H1 (cell line): Measurements from ENCODE around the gene KANTR. TPM values are rescaled to one million over a fixed set of nuclear protein-coding genes. Genes with fewer than 3 reads are reported as not detected.

Experiments used
- CTCF ChIA-PET: fragments of 300-600 bp; sonication (Branson Sonifier 250); formaldehyde crosslinking; loops from one replicate; lab custom pipeline; 2021; ENCODE audit not compliant: partially characterized antibody; lab: Charles Lee
- POLR2A ChIA-PET: fragments of 300-600 bp; sonication (Branson Sonifier 250); formaldehyde crosslinking; loops from one replicate; lab custom pipeline; 2021; ENCODE audit warnings: inconsistent platforms; ENCODE audit not compliant: partially characterized antibody; lab: Charles Lee
- DNase-seq, 2 experiments: peaks; one replicate each; pipeline versions ENCODE4 v3.0.0 to v3.0.0-alpha.2; 2010 to 2022; ENCODE audit warnings: low spot score in 2 of 2, low read depth in 1 of 2, mixed read lengths in 1 of 2
- FAIRE-seq: peaks from 2 replicates; lab custom pipeline; 2011; peaks lifted over from hg19 to GRCh38; lab: Jason Lieb, UNC
- H2AFZ ChIP-seq: 2 replicates; pipeline ENCODE4 v1.8.1; 2012; ENCODE audit warnings: low read length, inconsistent platforms
- H2AK5ac ChIP-seq: 2 replicates; pipeline ENCODE4 v1.6.1; 2013; ENCODE audit warnings: low read depth, low read length
- H2BK120ac ChIP-seq: replicated peaks from 2 replicates; pipeline ENCODE3; 2013; ENCODE audit warnings: low read depth, low read length, inconsistent platforms
- H2BK12ac ChIP-seq: 2 replicates; pipeline ENCODE4 v1.6.1; 2013; ENCODE audit warnings: low read depth, low read length
- H2BK15ac ChIP-seq: 2 replicates; pipeline ENCODE4 v1.6.1; 2013; ENCODE audit warnings: low read length
- H2BK20ac ChIP-seq: 2 replicates; pipeline ENCODE4 v1.6.1; 2013; ENCODE audit warnings: low read length
- H2BK5ac ChIP-seq: 2 replicates; pipeline ENCODE4 v1.6.1; 2013; ENCODE audit warnings: low read depth, low read length
- H3K14ac ChIP-seq: 2 replicates; pipeline ENCODE4 v1.6.1; 2013; ENCODE audit warnings: inconsistent platforms; ENCODE audit not compliant: insufficient read length
- H3K18ac ChIP-seq: 2 replicates; pipeline ENCODE4 v1.6.1; 2013; ENCODE audit warnings: low read length; ENCODE audit errors: extremely low read depth
- H3K23ac ChIP-seq: 2 replicates; pipeline ENCODE4 v1.6.1; 2013; ENCODE audit warnings: inconsistent platforms; ENCODE audit not compliant: insufficient read length
- H3K23me2 ChIP-seq: 2 replicates; pipeline ENCODE4 v1.6.1; 2013; ENCODE audit warnings: low read depth, low read length
- H3K27ac ChIP-seq: 2 replicates; pipeline ENCODE4 v1.6.1; 2011; ENCODE audit warnings: low read depth, low read length, inconsistent platforms
- H3K27me3 ChIP-seq, 4 experiments: replicated peaks in 1 of 4; 1 replicate in 1 of 4; 2 replicates in 3 of 4; pipeline versions ENCODE4 v1.6.1 to v1.8.1; 2011 to 2013; ENCODE audit warnings: low read length in 3 of 4, mild to moderate bottlenecking in 3 of 4, inconsistent platforms in 2 of 4, mixed read lengths in 2 of 4, moderate library complexity in 1 of 4; ENCODE audit not compliant: control insufficient read depth in 3 of 4, insufficient read depth in 3 of 4; ENCODE audit errors: extremely low read depth in 1 of 4
- H3K36me3 ChIP-seq, 4 experiments: 2 replicates each; pipeline versions ENCODE4 v1.6.1 to v1.8.1; 2011 to 2013; ENCODE audit warnings: mild to moderate bottlenecking in 4 of 4, low read length in 3 of 4, moderate library complexity in 2 of 4, control low read depth in 1 of 4, inconsistent platforms in 1 of 4; ENCODE audit not compliant: insufficient read depth in 4 of 4, control insufficient read depth in 2 of 4
- H3K4ac ChIP-seq: replicated peaks from 2 replicates; pipeline ENCODE3; 2013; ENCODE audit warnings: low read length, low read depth, mixed read lengths, inconsistent platforms; ENCODE audit not compliant: insufficient read length
- H3K4me1 ChIP-seq, 4 experiments: replicated peaks in 1 of 4; 1 replicate in 1 of 4; 2 replicates in 3 of 4; pipeline versions ENCODE4 v1.6.1 to v1.8.1; 2011 to 2013; ENCODE audit warnings: low read length in 3 of 4, inconsistent platforms in 2 of 4, mixed read lengths in 1 of 4; ENCODE audit not compliant: insufficient read depth in 4 of 4, control insufficient read depth in 3 of 4
- H3K4me2 ChIP-seq, 2 experiments: 2 replicates each; pipeline versions ENCODE4 v1.6.1 to v1.8.1; 2011 to 2013; ENCODE audit warnings: low read depth in 2 of 2, low read length in 2 of 2, control low read depth in 1 of 2, inconsistent platforms in 1 of 2, mild to moderate bottlenecking in 1 of 2; ENCODE audit not compliant: insufficient read depth in 1 of 2
- H3K4me3 ChIP-seq, 4 experiments: fragments of 200-600, 300-600 bp in 1 of 4; sonication (generic), shearing (Covaris generic), sonication (Bioruptor Twin) in 1 of 4; 2 replicates each; pipeline versions ENCODE4 v1.5.1 to v1.8.1; 2011 to 2016; ENCODE audit warnings: low read length in 4 of 4, low read depth in 3 of 4, control low read depth in 2 of 4, inconsistent platforms in 2 of 4, mild to moderate bottlenecking in 2 of 4, mixed read lengths in 1 of 4, moderate library complexity in 1 of 4; ENCODE audit not compliant: insufficient read depth in 2 of 4; ENCODE audit errors: extremely low read depth in 1 of 4
- H3K56ac ChIP-seq: replicated peaks from 2 replicates; pipeline ENCODE3; 2013; ENCODE audit warnings: low read depth, mild to moderate bottlenecking, mixed read lengths, low read length, inconsistent platforms; ENCODE audit not compliant: insufficient read length
- H3K79me1 ChIP-seq: 2 replicates; pipeline ENCODE4 v1.6.1; 2013; ENCODE audit warnings: low read depth, low read length, control low read depth
- H3K79me2 ChIP-seq, 2 experiments: 2 replicates each; pipeline versions ENCODE4 v1.6.1 to v1.8.1; 2012 to 2013; ENCODE audit warnings: low read length in 2 of 2, mild to moderate bottlenecking in 2 of 2, inconsistent platforms in 1 of 2; ENCODE audit not compliant: insufficient read depth in 2 of 2, control insufficient read depth in 1 of 2
- H3K9ac ChIP-seq, 4 experiments: replicated peaks in 1 of 4; 1 replicate in 1 of 4; 2 replicates in 3 of 4; pipeline versions ENCODE4 v1.6.1 to v1.8.1; 2011 to 2013; ENCODE audit warnings: low read depth in 3 of 4, low read length in 3 of 4, control low read depth in 2 of 4, mild to moderate bottlenecking in 2 of 4, moderate library complexity in 2 of 4, inconsistent platforms in 1 of 4; ENCODE audit errors: extremely low read depth in 1 of 4
- H3K9me3 ChIP-seq, 2 experiments: 2 replicates each; pipeline versions ENCODE4 v1.6.1 to v1.8.1; 2012 to 2013; ENCODE audit warnings: mild to moderate bottlenecking in 2 of 2, moderate library complexity in 2 of 2, control low read depth in 1 of 2, inconsistent platforms in 1 of 2, low read depth in 1 of 2, low read length in 1 of 2, mixed read lengths in 1 of 2; ENCODE audit not compliant: insufficient read depth in 2 of 2
- H4K20me1 ChIP-seq, 2 experiments: replicated peaks in 1 of 2; 2 replicates each; pipeline versions ENCODE3 to v1.8.1; 2011 to 2013; ENCODE audit warnings: inconsistent platforms in 2 of 2, low read length in 2 of 2, mild to moderate bottlenecking in 1 of 2; ENCODE audit not compliant: insufficient read depth in 2 of 2, control insufficient read depth in 1 of 2
- H4K5ac ChIP-seq: 2 replicates; pipeline ENCODE4 v1.6.1; 2013; ENCODE audit warnings: low read length, low read depth, mixed read lengths, inconsistent platforms; ENCODE audit not compliant: insufficient read length
- H4K8ac ChIP-seq: 2 replicates; pipeline ENCODE4 v1.8.0; 2013; ENCODE audit warnings: mild to moderate bottlenecking, moderate library complexity, low read length, inconsistent platforms; ENCODE audit not compliant: insufficient read depth; ENCODE audit errors: extremely low read depth
- H4K91ac ChIP-seq: replicated peaks from 2 replicates; pipeline ENCODE3; 2013; ENCODE audit warnings: low read length, mixed read lengths, inconsistent platforms; ENCODE audit not compliant: insufficient read length
- CBX8 ChIP-seq: fragments of 300-800, 300-1000 bp; sonication (generic); IDR thresholded peaks from 2 replicates; pipeline ENCODE4 v1.7.1; 2016; ENCODE audit warnings: low read depth, low read length, borderline replicate concordance
- EZH2 ChIP-seq: fragments of 200-600 bp; sonication (generic); IDR thresholded peaks from 2 replicates; pipeline ENCODE4 v1.7.1; 2012; ENCODE audit warnings: low read depth, mild to moderate bottlenecking, moderate library complexity, low read length, inconsistent platforms; ENCODE audit not compliant: severe bottlenecking
- GTF2F1 ChIP-seq: IDR thresholded peaks from 2 replicates; pipeline ENCODE4 v1.6.1; 2012; ENCODE audit warnings: low read depth, low read length, improper control_type of control experiment, borderline replicate concordance
- HDAC6 ChIP-seq: IDR thresholded peaks from one replicate; pipeline ENCODE4 v1.7.1; 2012; ENCODE audit warnings: low read depth, mild to moderate bottlenecking, inconsistent platforms, low read length, moderate library complexity
- JUND ChIP-seq: IDR thresholded peaks from 2 replicates; pipeline ENCODE4 v1.6.1; 2011; ENCODE audit warnings: mild to moderate bottlenecking, improper control_type of control experiment, low read length
- MAFK ChIP-seq: IDR thresholded peaks from 2 replicates; pipeline ENCODE4 v1.6.1; 2012; ENCODE audit warnings: low read depth, mild to moderate bottlenecking, improper control_type of control experiment, low read length
- RAD21 ChIP-seq, 2 experiments: IDR thresholded peaks in 1 of 2; conservative IDR thresholded peaks in 1 of 2; 2 replicates each; pipeline ENCODE4 v1.6.1; 2011; ENCODE audit warnings: low read depth in 2 of 2, low read length in 2 of 2, improper control_type of control experiment in 1 of 2, inconsistent platforms in 1 of 2, mild to moderate bottlenecking in 1 of 2, moderate library complexity in 1 of 2
- SRF ChIP-seq: IDR thresholded peaks from 2 replicates; pipeline ENCODE4 v1.6.1; 2011; ENCODE audit warnings: mild to moderate bottlenecking, low read depth, low read length, moderate library complexity
- TAF1 ChIP-seq: IDR thresholded peaks from 2 replicates; pipeline ENCODE4 v1.6.1; 2011; ENCODE audit warnings: mild to moderate bottlenecking, low read depth, low read length
- ZNF274 ChIP-seq: IDR thresholded peaks from 2 replicates; pipeline ENCODE4 v1.7.0; 2012; ENCODE audit warnings: low read length, borderline replicate concordance; ENCODE audit errors: extremely low read depth
- WGBS, 2 experiments: shearing (Covaris generic) in 1 of 2; methylation state at CpG; one replicate each; pipeline versions ENCODE4 v1.1.6 to v1.1.7; 2013 to 2015; ENCODE audit warnings: low lambda C conversion rate in 2 of 2, mixed read lengths in 2 of 2, inconsistent platforms in 1 of 2, low coverage in 1 of 2, missing lambda C conversion rate in 1 of 2; ENCODE audit not compliant: insufficient replicate concordance in 2 of 2, insufficient coverage in 1 of 2, insufficient read length in 1 of 2; ENCODE audit errors: extremely low coverage in 1 of 2, missing lambda C conversion rate in 1 of 2; 5-methylcytosine and 5-hydroxymethylcytosine counted together
- polyA plus RNA-seq, 7 experiments: library from polyadenylated mRNA; depleted of rRNA in 3 of 7; stranded (reverse) in 5 of 7; unstranded in 2 of 7; fragments of >200 nt in 5 of 7; fragments of 200-250 nt in 2 of 7; gene quantifications; 1 replicate in 5 of 7; 2 replicates in 1 of 7; 4 replicates in 1 of 7; pipeline versions ENCODE4 v1.2.1 to v1.2.3, GENCODE V29; 2011 to 2013; ENCODE audit warnings: missing spikeins in 2 of 7, mixed read lengths in 2 of 7
- total RNA-seq: library from RNA; stranded (reverse); fragmentation: NEBNext Ultra II Directional; extraction: Animal tissue kit (Norgen Biotek cat#: 25700); gene quantifications from 2 replicates; pipeline ENCODE4 v1.2.1, GENCODE V29; 2021
- TF ChIP-seq, protein P1 (sequence below), 3 experiments: IDR thresholded peaks; 1 replicate in 2 of 3; 2 replicates in 1 of 3; pipeline versions ENCODE4 v1.5.1 to v1.6.1; 2011; ENCODE audit warnings: low read length in 3 of 3, mild to moderate bottlenecking in 3 of 3, inconsistent platforms in 2 of 3, low read depth in 1 of 3, moderate library complexity in 1 of 3; ENCODE audit not compliant: insufficient read depth in 1 of 3; ENCODE audit errors: control extremely low read depth in 1 of 3

Gene KANTR
- total and polyA plus RNA-seq, 2 of the 8 experiments (the other 6 are each of a cell fraction or from before 2014, with no cell fraction given): 7.7 to 9.5 TPM

GRCh38 chrX:53159184-53159583 is 65.2 kb downstream of the KANTR start:
- H3K36me3 ChIP-seq: no peaks in the 10 kb centered on the region
- no peaks in the 10 kb centered on the region for H4K20me1 ChIP-seq
- DNase-seq: no peak
- no peak overlapping the region for H2BK15ac ChIP-seq
- H2BK12ac ChIP-seq: no peak overlapping the region
- H3K4me2 ChIP-seq: no peak overlapping the region
- H3K79me1 ChIP-seq: no peaks in the 10 kb centered on the region
- 0 out of 4 replicates have a peak, but pooled peaks cover 0 to under 1% of the 10 kb centered on the region in 2 experiments for H3K9me3 ChIP-seq
- H3K27me3 ChIP-seq: no peaks in the 10 kb centered on the region
- ChIA-PET POLR2A (no interaction called here), CTCF (no interaction called here)
- no peak overlapping the region for H3K14ac ChIP-seq
- H3K27ac ChIP-seq: no peak overlapping the region
- H3K79me2 ChIP-seq: no peaks in the 10 kb centered on the region
- H3K56ac ChIP-seq: no peak overlapping the region
- no peak overlapping the region for H3K4ac ChIP-seq
- 86% methylated on average over 11 of the region's 11 CpGs; no CpG with 5 or more reads in 1 of the 2 experiments for WGBS, 2 experiments
- H3K18ac ChIP-seq: no peak overlapping the region
- H2BK120ac ChIP-seq: no peak overlapping the region
- no peak overlapping the region for H4K91ac ChIP-seq
- no peaks in the 10 kb centered on the region; a peak in 1 of 7 replicates for H3K4me1 ChIP-seq
- no peak overlapping the region for H3K4me3 ChIP-seq
- H2AK5ac ChIP-seq: no peak overlapping the region
- H2AFZ ChIP-seq: no peak overlapping the region
- FAIRE-seq: no peak
- H4K8ac ChIP-seq: no peak overlapping the region
- H3K9ac ChIP-seq: no peak overlapping the region
- no peak overlapping the region for H2BK20ac ChIP-seq
- no peak overlapping the region for H4K5ac ChIP-seq
- H3K23ac ChIP-seq: no peak overlapping the region
- H2BK5ac ChIP-seq: no peak overlapping the region
- no peaks in the 10 kb centered on the region for H3K23me2 ChIP-seq
- TF ChIP-seq ZNF274 (no peak), MAFK (no peak), TAF1 (no peak), CBX8 (no peak), HDAC6 (no peak), RAD21 (IDR thresholded peaks at IDR 0.05 in 1 of 2, conservative IDR thresholded peaks at IDR 0.05 in 1 of 2; ENCODE audit: low read depth in 2 of 2, low read length in 2 of 2) (no peak), JUND (no peak), GTF2F1 (no peak), SRF (no peak), EZH2 (no peak)
- TF ChIP-seq, protein P1, sequence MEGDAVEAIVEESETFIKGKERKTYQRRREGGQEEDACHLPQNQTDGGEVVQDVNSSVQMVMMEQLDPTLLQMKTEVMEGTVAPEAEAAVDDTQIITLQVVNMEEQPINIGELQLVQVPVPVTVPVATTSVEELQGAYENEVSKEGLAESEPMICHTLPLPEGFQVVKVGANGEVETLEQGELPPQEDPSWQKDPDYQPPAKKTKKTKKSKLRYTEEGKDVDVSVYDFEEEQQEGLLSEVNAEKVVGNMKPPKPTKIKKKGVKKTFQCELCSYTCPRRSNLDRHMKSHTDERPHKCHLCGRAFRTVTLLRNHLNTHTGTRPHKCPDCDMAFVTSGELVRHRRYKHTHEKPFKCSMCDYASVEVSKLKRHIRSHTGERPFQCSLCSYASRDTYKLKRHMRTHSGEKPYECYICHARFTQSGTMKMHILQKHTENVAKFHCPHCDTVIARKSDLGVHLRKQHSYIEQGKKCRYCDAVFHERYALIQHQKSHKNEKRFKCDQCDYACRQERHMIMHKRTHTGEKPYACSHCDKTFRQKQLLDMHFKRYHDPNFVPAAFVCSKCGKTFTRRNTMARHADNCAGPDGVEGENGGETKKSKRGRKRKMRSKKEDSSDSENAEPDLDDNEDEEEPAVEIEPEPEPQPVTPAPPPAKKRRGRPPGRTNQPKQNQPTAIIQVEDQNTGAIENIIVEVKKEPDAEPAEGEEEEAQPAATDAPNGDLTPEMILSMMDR (IDR thresholded peaks at IDR 0.05; ENCODE audit: control extremely low read depth in 1 of 3, insufficient read depth in 1 of 3, low read depth in 1 of 3, low read length in 3 of 3): no peak
